Fibroblast of skin of abdomen (primary cell): Measurements from ENCODE around the gene CPOX.

Experiments
- DNase-seq: peaks from one replicate; pipeline ENCODE4 v3.0.0-alpha.2; 2013

CPOX gene

DNA sequence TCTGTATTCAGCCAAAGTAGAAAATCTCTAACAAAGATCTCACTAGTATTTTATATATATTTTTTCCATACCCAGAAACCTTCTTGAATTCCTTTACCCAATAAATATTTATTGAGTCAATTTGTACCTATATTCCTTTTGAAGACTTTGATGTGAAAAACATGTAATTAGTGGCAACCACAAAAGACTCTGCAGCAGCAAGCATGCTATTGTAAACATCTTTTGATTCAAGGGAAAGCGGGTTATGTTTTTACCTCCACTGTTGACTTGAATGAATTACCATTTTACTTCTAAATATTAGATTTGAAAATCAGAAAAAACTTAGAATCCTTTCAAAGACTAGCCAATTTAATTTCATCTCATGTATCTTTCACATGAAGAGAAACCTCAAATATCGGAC, 59.2 kb downstream of the CPOX start:
- DNase-seq, result no peak

- DNase-seq, result no peak
Observed at GRCh38 chr3:98532709-98533571, 60.5 kb downstream of the CPOX start.

GRCh38 chr3:98532275-98532637, 61.2 kb downstream of the CPOX start:
- no peak for DNase-seq

DNA sequence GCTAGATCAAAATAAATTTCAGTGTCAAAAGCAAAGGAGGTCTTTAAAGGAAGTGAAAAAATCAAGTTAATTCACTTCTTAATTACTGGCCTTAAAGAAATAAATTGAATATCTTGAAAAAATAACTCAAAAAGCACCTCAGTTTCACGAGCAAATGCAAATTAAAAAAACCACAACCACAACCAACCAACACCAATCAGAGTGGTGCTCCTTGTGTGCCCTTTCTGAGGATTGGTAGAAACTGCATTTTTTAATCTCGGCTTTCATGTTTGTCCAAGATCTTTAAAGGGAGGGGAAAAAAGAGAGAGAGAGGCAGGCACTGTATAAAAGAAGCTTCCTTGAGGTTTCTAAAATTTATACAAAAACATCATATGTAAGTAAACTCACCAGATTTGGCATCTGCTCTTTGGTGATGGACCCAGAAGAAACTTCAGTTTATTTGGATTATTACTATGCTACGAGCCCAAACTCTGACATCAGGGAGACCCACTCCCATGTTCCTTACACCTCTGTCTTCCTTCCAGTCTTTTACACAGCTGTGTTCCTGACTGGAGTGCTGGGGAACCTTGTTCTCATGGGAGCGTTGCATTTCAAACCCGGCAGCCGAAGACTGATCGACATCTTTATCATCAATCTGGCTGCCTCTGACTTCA, 61.7 kb downstream of the CPOX start, which contains the start of gene GPR15:
GPR15 (plus strand) TSS at position 357 of the 653 bp plus-strand sequence; CDS start at position 413, 56 bp downstream.
- DNase-seq, result no peak

GRCh38 chr3:98530676-98531075, 62.7 kb downstream of the CPOX start:
- no peak for DNase-seq

- DNase-seq, result no peak
Observed at GRCh38 chr3:98529856-98530459, 63.5 kb downstream of the CPOX start.
